Osteocyte (in vitro differentiated cells): ENCODE measurements around the gene GAL3ST1. TPM values are rescaled to one million over a fixed set of nuclear protein-coding genes. Genes with fewer than 3 reads are reported as not detected.
A peak's percentile ranks its signal among the peaks of the same experiment; 100 is the strongest.

Source experiments
- DNase-seq: peaks from one replicate; pipeline ENCODE4 v3.0.0; 2021; ENCODE audit warnings: mixed read lengths; ENCODE audit not compliant: unreplicated experiment; ENCODE audit errors: extremely low spot score
- H3K27ac Mint-ChIP-seq: one replicate; pipeline ENCODE4 v1.8.0; 2021; ENCODE audit warnings: mild to moderate bottlenecking, mixed read lengths; ENCODE audit not compliant: unreplicated experiment
- H3K27me3 Mint-ChIP-seq: one replicate; pipeline ENCODE4 v1.8.0; 2021; ENCODE audit warnings: mixed read lengths; ENCODE audit not compliant: unreplicated experiment
- H3K36me3 Mint-ChIP-seq: one replicate; pipeline ENCODE4 v1.8.0; 2021; ENCODE audit warnings: mixed read lengths; ENCODE audit not compliant: unreplicated experiment
- H3K4me1 Mint-ChIP-seq: one replicate; pipeline ENCODE4 v1.8.0; 2021; ENCODE audit warnings: mixed read lengths; ENCODE audit not compliant: unreplicated experiment
- H3K4me3 Mint-ChIP-seq: one replicate; pipeline ENCODE4 v1.8.0; 2021; ENCODE audit warnings: mild to moderate bottlenecking, moderate library complexity, mixed read lengths; ENCODE audit not compliant: unreplicated experiment
- H3K9me3 Mint-ChIP-seq: one replicate; pipeline ENCODE4 v1.8.0; 2021; ENCODE audit warnings: mixed read lengths; ENCODE audit not compliant: unreplicated experiment
- CTCF ChIP-seq: fragments of 200-600 bp; sonication (generic); IDR thresholded peaks from 2 replicates; pipeline ENCODE4 v1.5.0; 2021; ENCODE audit warnings: antibody characterized with exemption, mild to moderate bottlenecking, moderate library complexity
- total RNA-seq: library from RNA; stranded (reverse); gene quantifications from 2 replicates; pipeline ENCODE4 v1.2.1, GENCODE V29; 2021

The GAL3ST1 gene
- total RNA-seq, 1 donor from 2014 or later, result 0.46 TPM

- DNase-seq, result no peak
- Mint-ChIP-seq H3K9me3 (no peaks in the 10 kb centered on the region), H3K27me3 (no peaks in the 10 kb centered on the region)
Observed at GRCh38 chr22:30614268-30614667, 39.8 kb upstream of the GAL3ST1 start.

GRCh38 chr22:30612789-30613188, 38.3 kb upstream of the GAL3ST1 start:
- no peak overlapping the region for H3K27ac Mint-ChIP-seq
- DNase-seq, result no peak
- H3K4me1 Mint-ChIP-seq, result peaks cover 25% of the 10 kb centered on the region
- TF ChIP-seq CTCF, result no peak
- H3K9me3 Mint-ChIP-seq, result no peaks in the 10 kb centered on the region
- no peak overlapping the region for H3K4me3 Mint-ChIP-seq
- peaks cover 32% of the 10 kb centered on the region for H3K36me3 Mint-ChIP-seq
- H3K27me3 Mint-ChIP-seq, result no peaks in the 10 kb centered on the region

More at GRCh38 chr22:30614268-30614667, 39.8 kb upstream of the GAL3ST1 start:
- Mint-ChIP-seq H3K4me3 (no peak overlapping the region), H3K36me3 (peaks cover 32% of the 10 kb centered on the region), H3K4me1 (peaks cover 11% of the 10 kb centered on the region), H3K27ac (no peak overlapping the region)
- TF ChIP-seq CTCF, result no peak

- DNase-seq, result no peak
Observed at GRCh38 chr22:30611197-30611596, 36.7 kb upstream of the GAL3ST1 start.

GRCh38 chr22:30610299-30610698, 35.8 kb upstream of the GAL3ST1 start:
- no peak for DNase-seq
- H3K4me3 Mint-ChIP-seq, result no peak overlapping the region
- peaks cover 48% of the 10 kb centered on the region for H3K4me1 Mint-ChIP-seq
- no peak overlapping the region for H3K27ac Mint-ChIP-seq
- peaks cover 18% of the 10 kb centered on the region for H3K36me3 Mint-ChIP-seq
- no peaks in the 10 kb centered on the region for H3K9me3 Mint-ChIP-seq
- TF ChIP-seq CTCF, result no peak
- no peaks in the 10 kb centered on the region for H3K27me3 Mint-ChIP-seq

More at GRCh38 chr22:30611197-30611596, 36.7 kb upstream of the GAL3ST1 start:
- Mint-ChIP-seq H3K27me3 (no peaks in the 10 kb centered on the region), H3K27ac (no peak overlapping the region), H3K36me3 (peaks cover 20% of the 10 kb centered on the region), H3K4me1 (peaks cover 40% of the 10 kb centered on the region), H3K4me3 (no peak overlapping the region), H3K9me3 (no peaks in the 10 kb centered on the region)
- TF ChIP-seq CTCF, result no peak

- Mint-ChIP-seq H3K36me3 (peaks cover 15% of the 10 kb centered on the region), H3K27ac (peak overlapping the region; percentile 94), H3K27me3 (no peaks in the 10 kb centered on the region), H3K4me1 (peaks cover 48% of the 10 kb centered on the region), H3K4me3 (peak overlapping the region; percentile 59), H3K9me3 (no peaks in the 10 kb centered on the region)
- no peak for TF ChIP-seq CTCF
- DNase-seq, result no peak
Observed at GRCh38 chr22:30609260-30610185, 35.1 kb upstream of the GAL3ST1 start.
